Stimulated activated CD4-positive, alpha-beta T cell treated with anti-CD3 and anti-CD28 coated beads, Interleukin-4, amount 100 ng/mL, for 48 hours (primary cell): ENCODE data around the gene ROS1.
"Not testable (repeated sequence)": the region's sequence is repeated elsewhere in the genome, so short reads cannot be mapped to it uniquely, and the experiment has no call there.

Source experiments
- DNase-seq, 2 donors: peaks; one replicate each; pipeline ENCODE4 v3.0.0-alpha.2; 2020; ENCODE audit warnings: low read depth in 2 of 2

The ROS1 gene

DNA sequence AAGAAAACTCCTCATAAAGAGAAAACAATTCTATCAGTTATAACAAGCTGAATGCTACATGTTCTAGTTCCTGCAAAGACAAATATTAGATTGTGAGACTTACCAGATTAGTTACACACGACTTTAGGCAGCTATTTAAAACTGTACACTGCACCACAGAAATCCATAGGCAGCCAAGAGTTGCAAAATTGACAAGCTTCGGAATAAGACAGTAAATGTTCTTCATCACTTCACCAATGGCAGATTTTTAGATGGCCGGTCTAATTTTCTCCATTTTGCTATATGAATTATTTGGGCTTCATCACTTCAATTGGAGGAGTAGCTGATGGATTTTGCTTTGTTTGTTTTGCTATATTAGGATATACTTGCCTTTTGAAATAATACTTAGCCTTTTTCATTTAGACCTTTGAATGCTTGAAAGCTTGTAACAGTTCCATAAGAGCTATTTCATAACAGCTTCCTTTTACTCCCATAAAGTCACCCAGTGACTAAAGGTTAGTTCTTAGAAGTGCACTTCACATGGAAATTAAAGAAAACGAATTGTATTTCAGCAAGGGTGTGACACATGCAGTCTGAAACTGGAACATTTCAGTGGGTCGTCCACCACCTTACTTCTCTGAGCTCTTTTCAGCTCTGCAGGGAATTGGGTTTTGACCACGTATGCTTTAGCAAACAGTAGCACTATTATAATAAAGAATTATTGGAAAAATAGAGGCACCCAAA, at the start of gene ROS1:
TSS of gene ROS1 (minus strand) at position 512 of the 723 bp plus-strand sequence. CDS start at position 226, 286 bp downstream.
- no peak for DNase-seq

DNA sequence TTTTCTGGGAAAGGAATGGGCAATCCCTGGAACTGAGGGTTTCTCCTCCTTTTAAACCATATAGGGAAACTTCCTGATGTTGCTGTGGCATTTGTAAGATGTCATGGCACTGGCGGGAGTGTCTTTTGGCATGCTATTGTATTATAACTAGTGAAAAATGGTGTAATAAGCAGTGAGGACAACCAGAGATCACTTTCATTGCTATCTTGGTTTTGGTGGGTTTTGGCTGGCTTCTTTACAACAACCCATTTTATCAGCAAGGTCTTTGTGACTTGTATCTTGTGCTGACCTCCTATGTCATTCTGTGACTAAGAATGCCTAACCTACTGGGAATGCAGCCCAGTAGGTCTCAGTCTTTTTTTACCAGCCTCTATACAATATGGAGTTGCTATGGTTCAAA, 47.7 kb upstream of the ROS1 start:
- no peak for DNase-seq

- DNase-seq = no peak
Measured at GRCh38 chr6:117472667-117473066, 46.9 kb upstream of the ROS1 start.

DNA sequence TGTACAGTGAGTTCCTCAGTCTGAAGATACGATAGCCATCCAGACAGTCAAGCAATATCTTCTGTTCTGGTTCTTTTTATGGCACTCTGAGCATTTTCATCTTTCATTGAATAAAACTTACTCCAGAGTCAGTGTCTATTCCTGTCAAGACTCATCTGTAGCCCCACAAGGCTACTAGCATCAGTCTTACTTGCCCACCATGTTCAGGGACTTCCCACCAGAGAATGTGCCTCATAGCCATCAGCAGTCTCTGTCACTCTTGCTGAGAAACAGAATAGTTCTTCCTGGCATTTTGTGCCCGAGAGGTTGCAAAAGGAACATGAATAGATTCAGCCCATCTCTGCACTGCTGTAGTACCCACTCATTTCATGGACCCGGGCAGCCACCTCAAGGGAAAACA, 44.0 kb upstream of the ROS1 start:
- DNase-seq = no peak

DNA sequence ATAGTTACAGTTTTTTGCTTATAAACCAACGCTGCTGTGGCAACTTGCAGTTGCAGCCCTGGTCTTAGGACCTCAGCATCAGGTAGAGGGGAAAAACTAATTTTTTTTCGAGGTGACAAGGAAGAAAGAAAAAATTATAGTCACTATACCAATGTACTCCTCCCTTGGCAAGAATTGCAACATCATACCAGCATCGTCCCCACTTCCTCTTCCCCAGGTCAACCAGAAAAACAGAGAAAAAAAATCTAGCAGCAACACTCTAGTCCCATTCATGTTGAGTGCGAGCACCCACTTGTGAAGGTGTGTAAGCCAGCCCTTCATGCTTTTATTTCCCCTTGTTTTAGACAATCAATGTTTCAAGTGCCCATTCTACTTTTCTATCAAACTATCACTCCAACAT, 43.6 kb upstream of the ROS1 start:
- DNase-seq = no peak

GRCh38 chr6:117468527-117468926, 42.8 kb upstream of the ROS1 start:
- DNase-seq = not testable (repeated sequence)

DNA sequence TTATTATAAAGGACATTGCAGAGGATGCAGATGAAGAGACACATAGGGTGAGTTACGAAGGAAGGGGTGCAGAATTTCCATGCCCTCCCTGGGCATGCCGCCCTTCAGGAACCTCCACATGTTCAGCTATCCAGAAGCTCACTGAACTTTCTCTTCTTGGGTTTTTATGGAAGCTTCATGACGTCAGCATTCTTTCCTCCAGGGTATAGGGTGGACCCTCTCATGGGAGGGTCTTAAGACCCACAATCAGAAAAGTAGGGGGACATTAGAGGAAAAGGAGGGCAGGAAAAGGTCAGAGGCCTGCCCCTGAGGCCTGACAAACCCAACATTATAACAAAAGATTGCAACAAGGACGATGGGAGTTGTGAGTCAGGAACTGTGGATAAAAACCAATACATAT, 42.1 kb upstream of the ROS1 start:
- DNase-seq = no peak

DNA sequence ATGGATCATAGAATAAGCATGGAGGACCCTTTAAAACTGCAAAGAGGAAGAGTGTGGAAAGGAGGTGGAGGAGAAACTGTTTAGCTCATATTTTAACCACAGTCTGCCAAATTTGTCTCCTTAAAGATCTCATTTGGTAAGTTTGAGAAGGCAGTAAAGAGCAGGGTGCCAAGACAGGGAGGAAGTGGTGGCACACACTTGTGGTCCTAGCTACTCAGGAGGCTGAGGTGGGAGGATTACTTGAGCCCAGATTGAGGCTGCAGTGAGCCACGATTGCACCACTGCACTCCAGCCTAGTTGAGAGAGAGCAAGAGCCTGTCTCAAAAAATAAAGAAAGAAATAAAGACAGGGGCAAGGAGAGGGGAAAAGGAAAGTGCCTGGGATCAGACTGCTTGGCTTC, 39.9 kb upstream of the ROS1 start:
- no peak for DNase-seq

- DNase-seq = no peak
Measured at GRCh38 chr6:117464700-117465099, 39.0 kb upstream of the ROS1 start.

DNA sequence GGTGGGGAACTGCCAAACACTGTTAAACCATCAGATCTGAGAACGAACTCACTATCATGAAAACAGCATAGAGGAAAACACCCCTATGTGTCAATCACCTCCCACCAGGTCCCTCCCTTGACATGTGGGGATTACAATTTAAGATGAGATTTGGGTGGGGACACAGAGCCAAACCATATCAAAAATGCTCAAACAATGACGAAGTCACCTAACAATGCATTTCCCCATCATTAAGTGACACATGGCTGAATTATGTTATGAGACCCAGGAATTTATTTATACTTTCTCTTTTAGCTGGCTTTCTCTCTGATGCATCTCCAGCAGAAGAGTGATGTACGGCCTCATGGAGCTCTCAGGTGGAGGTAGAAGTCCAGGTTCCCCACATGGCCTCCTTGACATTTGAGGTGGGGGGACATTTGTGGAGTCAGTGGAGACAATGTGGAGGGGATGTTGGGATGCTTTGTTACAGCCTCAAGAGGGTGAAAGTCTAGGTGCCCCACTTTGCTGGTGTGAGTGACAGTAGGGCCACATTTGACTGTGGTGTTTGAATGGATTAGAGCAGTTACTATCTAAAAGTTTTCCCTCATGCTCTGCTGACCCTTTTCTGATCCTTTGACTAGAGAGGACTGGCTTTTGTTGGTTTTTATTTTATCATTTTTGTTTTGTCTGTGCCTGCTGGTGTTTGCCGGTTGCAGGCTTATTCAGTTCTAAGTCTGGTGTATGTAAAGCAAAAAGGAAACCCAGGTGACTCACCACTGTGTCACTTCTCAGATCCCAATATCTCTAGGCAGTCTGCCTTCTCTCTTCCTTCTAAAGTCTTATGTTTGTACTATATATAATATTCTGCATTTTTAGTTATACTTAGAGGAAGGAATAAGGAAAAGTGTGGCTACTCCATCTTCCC, 38.3 kb upstream of the ROS1 start:
- DNase-seq = no peak

GRCh38 chr6:117459204-117459944, 33.6 kb upstream of the ROS1 start:
- DNase-seq = no peak

DNA sequence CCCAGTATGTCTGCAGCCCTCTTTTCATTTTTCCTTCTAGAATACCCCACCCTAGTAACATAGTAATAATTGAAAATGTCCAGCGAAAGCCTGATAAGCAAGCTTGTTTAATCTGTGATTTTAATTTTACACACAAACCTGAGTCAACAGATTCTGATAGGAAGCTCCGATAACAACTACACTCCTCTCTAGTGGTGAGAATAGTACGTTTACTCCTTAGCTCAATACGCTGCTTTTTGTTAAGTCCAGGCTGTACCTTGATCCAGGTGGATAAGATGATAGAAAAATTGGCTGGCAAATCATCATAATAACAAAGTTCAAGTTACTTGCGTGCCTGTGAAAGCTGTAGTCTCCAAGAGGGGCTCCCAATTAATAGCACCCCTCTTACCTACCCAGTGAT, 31.3 kb upstream of the ROS1 start:
- DNase-seq = no peak

- DNase-seq = no peak
Measured at GRCh38 chr6:117456250-117456649, 30.5 kb upstream of the ROS1 start.

- DNase-seq = no peak
Measured at GRCh38 chr6:117451671-117452070, 25.9 kb upstream of the ROS1 start.

- peak; percentile 39 to 41 for DNase-seq
Measured at GRCh38 chr6:117449549-117450439, 24.1 kb upstream of the ROS1 start.

- no peak for DNase-seq
Measured at GRCh38 chr6:117448732-117449485, 23.2 kb upstream of the ROS1 start.

- DNase-seq = no peak
Measured at GRCh38 chr6:117448011-117448410, 22.3 kb upstream of the ROS1 start.

GRCh38 chr6:117446861-117447260, 21.1 kb upstream of the ROS1 start:
- DNase-seq = no peak

- no peak for DNase-seq
Measured at GRCh38 chr6:117444600-117444999, 18.9 kb upstream of the ROS1 start.

GRCh38 chr6:117442313-117442712, 16.6 kb upstream of the ROS1 start:
- DNase-seq = not testable (repeated sequence)
